AG04450 (cell line): ENCODE results near the gene ATP9B. TPM values are rescaled to one million over a fixed set of nuclear protein-coding genes. Genes with fewer than 3 reads are reported as not detected.

Experiments
- CTCF ChIA-PET: fragments of 300-600, 350-600 bp; formaldehyde crosslinking; extraction: SDS; loops from one replicate; lab custom pipeline; 2022; ENCODE audit warnings: antibody characterized with exemption, inconsistent platforms; lab: Charles Lee
- POLR2A ChIA-PET: fragments of 350-600 bp; formaldehyde crosslinking; extraction: SDS; loops from one replicate; lab custom pipeline; 2021; ENCODE audit warnings: antibody characterized with exemption, inconsistent platforms; lab: Yijun Ruan, JAX
- DNase-seq: peaks from one replicate; pipeline ENCODE4 v3.0.0-alpha.2; 2011; ENCODE audit warnings: low read depth, low spot score
- H3K27ac ChIP-seq: one replicate; pipeline ENCODE4 v1.5.1; 2012; ENCODE audit warnings: low read depth, low read length, control low read depth
- H3K27me3 ChIP-seq: one replicate; pipeline ENCODE4 v1.6.0; 2012; ENCODE audit warnings: low read length; ENCODE audit not compliant: control insufficient read depth, insufficient read depth
- H3K4me3 ChIP-seq: 2 replicates; pipeline ENCODE4 v1.5.1; 2011; ENCODE audit warnings: mild to moderate bottlenecking, low read depth, low read length, control low read depth
- H3K9me3 ChIP-seq: 2 replicates; pipeline ENCODE4 v1.5.1; 2012; ENCODE audit warnings: low read length; ENCODE audit not compliant: control insufficient read depth, insufficient read depth
- CTCF ChIP-seq: IDR thresholded peaks from 2 replicates; pipeline ENCODE4 v1.5.1; 2011; ENCODE audit warnings: low read depth, low read length, control low read depth, inconsistent platforms
- polyA plus RNA-seq: library from polyadenylated mRNA; depleted of rRNA; stranded (reverse); fragments of >200 nt; gene quantifications from 2 replicates; pipeline ENCODE4 v1.2.3, GENCODE V29; 2011

Gene ATP9B
- polyA plus RNA-seq, 1 experiment = 18.1 TPM

GRCh38 chr18:79402977-79403722 lies 334.0 kb downstream of the ATP9B start:
- TF ChIP-seq CTCF = no peak
- Histone ChIP-seq H3K4me3 (no peak overlapping the region), H3K27ac (no peak overlapping the region), H3K9me3 (peaks cover 17% of the 10 kb centered on the region; the same call in 1 of the 2 replicates), H3K27me3 (peaks cover 13% of the 10 kb centered on the region)
- CTCF ChIA-PET = interaction anchor here (1.3 kb wide), 1 partner anchor 23 kb away, joined by 3 read pairs; no protein-coding TSS in a partner anchor
- DNase-seq = no peak
- POLR2A ChIA-PET = no interaction called here

- H3K4me3 ChIP-seq = no peak overlapping the region
- H3K27ac ChIP-seq = no peak overlapping the region
- peaks cover 17% of the 10 kb centered on the region; the same call in 1 of the 2 replicates for H3K9me3 ChIP-seq
- TF ChIP-seq CTCF = no peak
- ChIA-PET CTCF (interaction anchor here (1.3 kb wide), 1 partner anchor 23 kb away, joined by 3 read pairs; no protein-coding TSS in a partner anchor), POLR2A (no interaction called here)
- DNase-seq = no peak
- peaks cover 9% of the 10 kb centered on the region for H3K27me3 ChIP-seq
Measured at GRCh38 chr18:79403723-79404566, 334.8 kb downstream of the ATP9B start.

- H3K27me3 ChIP-seq = peaks cover 3% of the 10 kb centered on the region
- peaks cover 13% of the 10 kb centered on the region; the same call in 1 of the 2 replicates for H3K9me3 ChIP-seq
- no peak overlapping the region for H3K27ac ChIP-seq
- no peak for DNase-seq
- POLR2A ChIA-PET = no interaction called here
- H3K4me3 ChIP-seq = no peak overlapping the region
- CTCF ChIA-PET = no interaction called here
- no peak for TF ChIP-seq CTCF
Measured at GRCh38 chr18:79404567-79404910, 335.3 kb downstream of the ATP9B start.

GRCh38 chr18:79405019-79405780 lies 336.0 kb downstream of the ATP9B start:
- H3K4me3 ChIP-seq = no peak overlapping the region
- ChIA-PET POLR2A (no interaction called here), CTCF (no interaction called here)
- peaks cover 17% of the 10 kb centered on the region; the same call in 1 of the 2 replicates for H3K9me3 ChIP-seq
- DNase-seq = no peak
- no peak overlapping the region for H3K27ac ChIP-seq
- no peak for TF ChIP-seq CTCF
- H3K27me3 ChIP-seq = no peaks in the 10 kb centered on the region
